K562 (cell line): Measurements from ENCODE around the gene ANK2. TPM values are rescaled to one million over a fixed set of nuclear protein-coding genes. Genes with fewer than 3 reads are reported as not detected.

Experiments used
- ATAC-seq: fragments of 200-7000 bp; cut with Tn5 transposase; 3 replicates; pipeline ENCODE4 v1.9.1; 2020; ENCODE audit warnings: moderate library complexity
- BruUV-seq: library from RNA; stranded (reverse); fragments of 400-500 nt; replicated peaks from 2 replicates; lab custom pipeline; 2021; lab: Mats Ljungman, UMichigan
- CTCF ChIA-PET: fragments of 300-600 bp; formaldehyde crosslinking; extraction: SDS; loops from one replicate; lab custom pipeline; 2021; ENCODE audit warnings: low intra/inter-chr PET ratio; lab: Yijun Ruan, JAX
- POLR2A ChIA-PET: fragments of 300-600, 350-650 bp; sonication (Branson Sonifier 250); formaldehyde crosslinking; extraction: SDS; loops from one replicate; lab custom pipeline; 2021; ENCODE audit warnings: antibody characterized with exemption, inconsistent platforms; lab: Yijun Ruan, JAX
- DNase-seq, 4 experiments: peaks; one replicate each; pipeline versions ENCODE4 v3.0.0 to v3.0.0-alpha.2; 2011 to 2018; ENCODE audit warnings: low spot score in 3 of 4, mixed read lengths in 3 of 4; ENCODE audit errors: extremely low read depth in 1 of 4
- FAIRE-seq: peaks from 2 replicates; lab custom pipeline; 2011; peaks lifted over from hg19 to GRCh38; lab: Jason Lieb, UNC
- H2AFZ ChIP-seq: 2 replicates; pipeline ENCODE4 v1.6.0; 2011; ENCODE audit warnings: low read depth, low read length, control low read depth, inconsistent platforms
- H3K27ac ChIP-seq: fragments of 200-600 bp; 3 replicates; pipeline ENCODE4 v1.8.0; 2011; ENCODE audit warnings: low read depth, mild to moderate bottlenecking, control low read depth, inconsistent platforms, low read length, moderate library complexity, mixed read lengths; ENCODE audit errors: extremely low read depth
- H3K27me3 ChIP-seq, 2 experiments: fragments of 300-600 bp in 1 of 2; 2 replicates in 1 of 2; 3 replicates in 1 of 2; pipeline versions ENCODE4 v1.6.0 to v1.8.0; 2011; ENCODE audit warnings: inconsistent platforms in 2 of 2, low read length in 2 of 2, mild to moderate bottlenecking in 1 of 2, mixed read lengths in 1 of 2, moderate library complexity in 1 of 2; ENCODE audit not compliant: control insufficient read depth in 2 of 2, insufficient read depth in 2 of 2
- H3K36me3 ChIP-seq: fragments of 300-600 bp; 3 replicates; pipeline ENCODE4 v1.8.0; 2011; ENCODE audit warnings: mild to moderate bottlenecking, low read length, inconsistent platforms; ENCODE audit not compliant: control insufficient read depth, insufficient read depth
- H3K4me1 ChIP-seq, 2 experiments: fragments of 200-600 bp in 1 of 2; replicated peaks in 1 of 2; 2 replicates in 1 of 2; 3 replicates in 1 of 2; pipeline versions ENCODE4 v1.5.1 to v1.8.0; 2011; ENCODE audit warnings: inconsistent platforms in 2 of 2, low read length in 2 of 2, mild to moderate bottlenecking in 1 of 2, mixed read lengths in 1 of 2, moderate library complexity in 1 of 2; ENCODE audit not compliant: control insufficient read depth in 2 of 2, insufficient read depth in 2 of 2
- H3K4me2 ChIP-seq: 2 replicates; pipeline ENCODE4 v1.6.1; 2011; ENCODE audit warnings: low read length, control low read depth, inconsistent platforms, mixed read lengths; ENCODE audit not compliant: insufficient read depth
- H3K4me3 ChIP-seq: fragments of 200-600 bp; sonication (generic), shearing (Covaris generic); 2 replicates; pipeline ENCODE4 v1.5.1; 2016; ENCODE audit warnings: control low read depth, inconsistent platforms
- H3K79me2 ChIP-seq: fragments of 200-600 bp; 3 replicates; pipeline ENCODE4 v1.8.0; 2011; ENCODE audit warnings: low read length, inconsistent platforms; ENCODE audit not compliant: control insufficient read depth, insufficient read depth
- H3K9ac ChIP-seq, 2 experiments: 2 replicates each; pipeline versions ENCODE4 v1.6.0 to v1.6.1; 2011; ENCODE audit warnings: low read depth in 2 of 2, low read length in 2 of 2, control low read depth in 1 of 2, inconsistent platforms in 1 of 2, mild to moderate bottlenecking in 1 of 2, mixed read lengths in 1 of 2; ENCODE audit not compliant: insufficient read depth in 1 of 2
- H3K9me1 ChIP-seq: one replicate; pipeline ENCODE4 v1.6.0; 2011; ENCODE audit warnings: inconsistent platforms, mild to moderate bottlenecking, low read length, moderate library complexity; ENCODE audit not compliant: control insufficient read depth, insufficient read depth
- H3K9me3 ChIP-seq: replicated peaks from 2 replicates; pipeline ENCODE4 v1.5.1; 2011; ENCODE audit warnings: low read depth, low read length, inconsistent platforms; ENCODE audit not compliant: control insufficient read depth, insufficient read depth
- H4K20me1 ChIP-seq: replicated peaks from 2 replicates; pipeline ENCODE4 v1.6.1; 2011; ENCODE audit warnings: low read length, inconsistent platforms, mixed read lengths; ENCODE audit not compliant: control insufficient read depth, insufficient read depth
- FOSL1 ChIP-seq: fragments of 200-800 bp; sonication (Bioruptor generic); conservative IDR thresholded peaks from 2 replicates; pipeline ENCODE4 v1.6.1; 2016; ENCODE audit warnings: missing genetic modification characterization, missing compliant biosample characterization
- GTF2F1 ChIP-seq: IDR thresholded peaks from 2 replicates; pipeline ENCODE4 v1.6.1; 2011; ENCODE audit warnings: low read depth, low read length, improper control_type of control experiment
- HDAC6 ChIP-seq: IDR thresholded peaks from 2 replicates; pipeline ENCODE4 v1.6.1; 2012; ENCODE audit warnings: low read depth, mild to moderate bottlenecking, control low read depth, inconsistent platforms, low read length, moderate library complexity
- JUNB ChIP-seq: fragments of 450-650 bp; formaldehyde crosslinking; conservative IDR thresholded peaks from 2 replicates; pipeline ENCODE4 v1.4.0; 2020; ENCODE audit warnings: mild to moderate bottlenecking
- NELFE ChIP-seq: IDR thresholded peaks from 2 replicates; pipeline ENCODE4 v1.6.1; 2011; ENCODE audit warnings: mild to moderate bottlenecking; ENCODE audit not compliant: insufficient read depth, insufficient read length
- NFIC ChIP-seq: fragments of 450-650 bp; IDR thresholded peaks from 2 replicates; pipeline ENCODE4 v1.6.1; 2017; ENCODE audit warnings: mild to moderate bottlenecking, inconsistent platforms
- PHB ChIP-seq: fragments of 250-450 bp; sonication (Bioruptor Pico); IDR thresholded peaks from 2 replicates; pipeline ENCODE4 v1.5.0; 2021
- PRMT5 ChIP-seq: sonication (generic); formaldehyde crosslinking; IDR thresholded peaks from 2 replicates; pipeline ENCODE4 v1.5.0; 2020; ENCODE audit warnings: missing genetic modification reagents
- ZNF324 ChIP-seq: fragments of 250-450 bp; sonication (Bioruptor Pico); IDR thresholded peaks from 2 replicates; pipeline ENCODE4 v1.4.0; 2020; ENCODE audit warnings: mild to moderate bottlenecking
- ZNF551 ChIP-seq: fragments of 250-450 bp; sonication (Bioruptor Pico); IDR thresholded peaks from 2 replicates; pipeline ENCODE4 v1.5.0; 2021; ENCODE audit warnings: mild to moderate bottlenecking, moderate library complexity
- ZNF717 ChIP-seq: fragments of 250-450 bp; sonication (Bioruptor Pico); IDR thresholded peaks from 2 replicates; pipeline ENCODE4 v1.5.0; 2021
- ZNF780A ChIP-seq: fragments of 250-450 bp; sonication (Bioruptor Pico); IDR thresholded peaks from 2 replicates; pipeline ENCODE4 v1.5.0; 2021; ENCODE audit warnings: mild to moderate bottlenecking
- WGBS: fragments of 100-300 bp; shearing (Covaris generic); methylation state at CpG from one replicate; pipeline ENCODE4 v1.1.6; 2016; ENCODE audit warnings: low coverage, mixed read lengths; ENCODE audit not compliant: insufficient coverage; ENCODE audit errors: missing lambda C conversion rate; 5-methylcytosine and 5-hydroxymethylcytosine counted together
- in situ Hi-C: fragments of 300-500 bp; cut with MboI; formaldehyde crosslinking; loops from 4 replicates; pipeline ENCODE4 v1.15.0; 2018; ENCODE audit warnings: inconsistent platforms, mixed read lengths
- intact Hi-C: fragments of 100-400 bp; cut with micrococcal nuclease; formaldehyde crosslinking; loops from 2 replicates; pipeline ENCODE4 v1.14.2; 2022
- polyA plus RNA-seq, 8 experiments: library from polyadenylated mRNA; depleted of rRNA in 4 of 8; stranded (reverse) in 5 of 8; unstranded in 3 of 8; fragments of >200 nt; fragmentation: Nextera tagmentation in 2 of 8; fragmentation: Illumina TruSeq in 1 of 8; extraction: Ambion mirVana in 2 of 8; extraction: Trizol in 1 of 8; gene quantifications; 2 replicates each; pipeline versions ENCODE4 v1.2.1 to v1.2.3, GENCODE V29; 2011 to 2014; ENCODE audit warnings: inconsistent platforms in 1 of 8, missing spikeins in 1 of 8
- total RNA-seq, 7 experiments: library from RNA; depleted of rRNA in 6 of 7; stranded (reverse); fragments of >200 nt in 6 of 7; fragmentation: Illumina TruSeq in 2 of 7; extraction: Trizol in 2 of 7; gene quantifications; 2 replicates each; pipeline versions ENCODE4 v1.2.1 to v1.2.3, GENCODE V29; 2011 to 2021; ENCODE audit warnings: low replicate concordance in 1 of 7
- TF ChIP-seq, protein P1 (sequence below): fragments of 250-450 bp; sonication (Bioruptor Pico); IDR thresholded peaks from 2 replicates; pipeline ENCODE4 v1.4.0; 2020; ENCODE audit warnings: borderline replicate concordance
- TF ChIP-seq, protein P2 (sequence below): sonication (generic); formaldehyde crosslinking; IDR thresholded peaks from 2 replicates; pipeline ENCODE4 v1.8.0; 2022; ENCODE audit warnings: mild to moderate bottlenecking, missing genetic modification reagents
- TF ChIP-seq, protein P3 (sequence below): fragments of 450-650 bp; formaldehyde crosslinking; IDR thresholded peaks from 2 replicates; pipeline ENCODE4 v1.4.0; 2020; ENCODE audit warnings: mild to moderate bottlenecking, moderate library complexity
- TF ChIP-seq, protein P4 (sequence below): fragments of 250-450 bp; sonication (Bioruptor Pico); IDR thresholded peaks from 2 replicates; pipeline ENCODE4 v1.5.0; 2020; ENCODE audit warnings: mild to moderate bottlenecking
- TF ChIP-seq, protein P5 (sequence below): fragments of 250-450 bp; sonication (Bioruptor Pico); IDR thresholded peaks from 2 replicates; pipeline ENCODE4 v1.8.0; 2021; ENCODE audit warnings: moderate library complexity, mild to moderate bottlenecking, inconsistent platforms

ANK2 gene
- total and polyA plus RNA-seq, 9 of the 15 experiments (the other 6 are each of a cell fraction or from before 2014, with no cell fraction given), result 0.07 to 0.24 TPM; not detected in 7

DNA sequence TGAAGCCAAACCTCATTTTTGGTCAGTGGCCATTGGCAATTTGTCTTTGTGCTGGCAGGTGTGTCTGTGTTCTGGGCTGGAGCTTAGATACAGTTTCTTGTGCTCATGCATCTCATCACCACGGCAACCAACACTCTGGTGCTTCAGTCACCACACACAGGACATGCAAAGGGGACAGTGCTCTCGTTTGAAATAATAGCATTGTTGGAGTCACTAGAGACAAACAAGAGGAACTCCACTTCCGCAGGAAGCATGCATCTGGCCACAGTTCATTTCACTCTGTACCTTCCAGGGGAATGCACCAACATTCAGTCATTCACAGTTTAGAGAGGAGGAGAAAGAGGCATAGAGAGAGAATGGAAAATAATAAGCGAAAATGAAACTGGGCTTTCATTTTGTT is 267.4 kb downstream of the ANK2 start:
- H3K36me3 ChIP-seq, result no peaks in the 10 kb centered on the region
- no peaks in the 10 kb centered on the region for H3K9me1 ChIP-seq
- TF ChIP-seq HDAC6 (no peak), NELFE (no peak), NFIC (no peak), ZNF780A (CRISPR knock-in tag) (no peak), ZNF551 (CRISPR knock-in tag) (no peak), PHB (CRISPR knock-in tag) (no peak), PRMT5 (CRISPR knock-in tag) (no peak), GTF2F1 (no peak), JUNB (CRISPR knock-in tag) (no peak), ZNF717 (CRISPR knock-in tag) (no peak), FOSL1 (no peak), ZNF324 (CRISPR knock-in tag) (no peak)
- TF ChIP-seq, protein P1, sequence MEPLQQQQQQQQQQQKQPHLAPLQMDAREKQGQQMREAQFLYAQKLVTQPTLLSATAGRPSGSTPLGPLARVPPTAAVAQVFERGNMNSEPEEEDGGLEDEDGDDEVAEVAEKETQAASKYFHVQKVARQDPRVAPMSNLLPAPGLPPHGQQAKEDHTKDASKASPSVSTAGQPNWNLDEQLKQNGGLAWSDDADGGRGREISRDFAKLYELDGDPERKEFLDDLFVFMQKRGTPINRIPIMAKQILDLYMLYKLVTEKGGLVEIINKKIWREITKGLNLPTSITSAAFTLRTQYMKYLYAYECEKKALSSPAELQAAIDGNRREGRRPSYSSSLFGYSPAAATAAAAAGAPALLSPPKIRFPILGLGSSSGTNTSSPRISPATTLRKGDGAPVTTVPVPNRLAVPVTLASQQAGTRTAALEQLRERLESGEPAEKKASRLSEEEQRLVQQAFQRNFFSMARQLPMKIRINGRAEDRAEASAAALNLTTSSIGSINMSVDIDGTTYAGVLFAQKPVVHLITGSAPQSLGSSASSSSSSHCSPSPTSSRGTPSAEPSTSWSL (CRISPR knock-in tag), result no peak
- TF ChIP-seq, protein P2, sequence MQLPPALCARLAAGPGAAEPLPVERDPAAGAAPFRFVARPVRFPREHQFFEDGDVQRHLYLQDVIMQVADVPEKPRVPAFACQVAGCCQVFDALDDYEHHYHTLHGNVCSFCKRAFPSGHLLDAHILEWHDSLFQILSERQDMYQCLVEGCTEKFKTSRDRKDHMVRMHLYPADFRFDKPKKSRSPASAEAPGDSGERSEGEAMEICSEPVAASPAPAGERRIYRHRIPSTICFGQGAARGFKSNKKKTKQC, result no peak
- TF ChIP-seq, protein P3, sequence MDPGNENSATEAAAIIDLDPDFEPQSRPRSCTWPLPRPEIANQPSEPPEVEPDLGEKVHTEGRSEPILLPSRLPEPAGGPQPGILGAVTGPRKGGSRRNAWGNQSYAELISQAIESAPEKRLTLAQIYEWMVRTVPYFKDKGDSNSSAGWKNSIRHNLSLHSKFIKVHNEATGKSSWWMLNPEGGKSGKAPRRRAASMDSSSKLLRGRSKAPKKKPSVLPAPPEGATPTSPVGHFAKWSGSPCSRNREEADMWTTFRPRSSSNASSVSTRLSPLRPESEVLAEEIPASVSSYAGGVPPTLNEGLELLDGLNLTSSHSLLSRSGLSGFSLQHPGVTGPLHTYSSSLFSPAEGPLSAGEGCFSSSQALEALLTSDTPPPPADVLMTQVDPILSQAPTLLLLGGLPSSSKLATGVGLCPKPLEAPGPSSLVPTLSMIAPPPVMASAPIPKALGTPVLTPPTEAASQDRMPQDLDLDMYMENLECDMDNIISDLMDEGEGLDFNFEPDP (CRISPR knock-in tag), result no peak
- TF ChIP-seq, protein P4, sequence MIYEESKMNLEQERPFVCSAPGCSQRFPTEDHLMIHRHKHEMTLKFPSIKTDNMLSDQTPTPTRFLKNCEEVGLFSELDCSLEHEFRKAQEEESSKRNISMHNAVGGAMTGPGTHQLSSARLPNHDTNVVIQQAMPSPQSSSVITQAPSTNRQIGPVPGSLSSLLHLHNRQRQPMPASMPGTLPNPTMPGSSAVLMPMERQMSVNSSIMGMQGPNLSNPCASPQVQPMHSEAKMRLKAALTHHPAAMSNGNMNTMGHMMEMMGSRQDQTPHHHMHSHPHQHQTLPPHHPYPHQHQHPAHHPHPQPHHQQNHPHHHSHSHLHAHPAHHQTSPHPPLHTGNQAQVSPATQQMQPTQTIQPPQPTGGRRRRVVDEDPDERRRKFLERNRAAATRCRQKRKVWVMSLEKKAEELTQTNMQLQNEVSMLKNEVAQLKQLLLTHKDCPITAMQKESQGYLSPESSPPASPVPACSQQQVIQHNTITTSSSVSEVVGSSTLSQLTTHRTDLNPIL (CRISPR knock-in tag), result no peak
- TF ChIP-seq, protein P5, sequence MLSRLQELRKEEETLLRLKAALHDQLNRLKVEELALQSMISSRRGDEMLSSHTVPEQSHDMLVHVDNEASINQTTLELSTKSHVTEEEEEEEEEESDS (CRISPR knock-in tag), result no peak
- no peak overlapping the region for H3K4me2 ChIP-seq
- H3K9ac ChIP-seq, result no peak overlapping the region
- WGBS, result 0% methylated on average over 4 of the region's 4 CpGs
- intact Hi-C loops, result no loop called here
- no TSS peak for BruUV-seq
- no peak overlapping the region for H2AFZ ChIP-seq
- DNase-seq (no peak), FAIRE-seq (no peak), ATAC-seq (no peak)
- no peaks in the 10 kb centered on the region for H3K9me3 ChIP-seq
- CTCF ChIA-PET, result no interaction called here
- POLR2A ChIA-PET, result interaction anchor here (0.6 kb wide), 1 partner anchor 60 kb away, joined by 3 read pairs; no protein-coding TSS in a partner anchor
- no peaks in the 10 kb centered on the region for H3K4me1 ChIP-seq
- no peaks in the 10 kb centered on the region for H3K27me3 ChIP-seq
- in situ Hi-C loops, result no loop called here
- H3K4me3 ChIP-seq, result no peak overlapping the region
- H4K20me1 ChIP-seq, result no peaks in the 10 kb centered on the region
- no peak overlapping the region; the same call in 2 of the 3 replicates for H3K27ac ChIP-seq
- no peaks in the 10 kb centered on the region for H3K79me2 ChIP-seq
